ELF-1 (cell line): ENCODE measurements around the gene TRIM63.

ENCODE experiments used
- DNase-seq: peaks from one replicate; pipeline ENCODE4 v3.0.0-alpha.2; 2016; ENCODE audit warnings: low read depth, low spot score

TRIM63 gene

DNA sequence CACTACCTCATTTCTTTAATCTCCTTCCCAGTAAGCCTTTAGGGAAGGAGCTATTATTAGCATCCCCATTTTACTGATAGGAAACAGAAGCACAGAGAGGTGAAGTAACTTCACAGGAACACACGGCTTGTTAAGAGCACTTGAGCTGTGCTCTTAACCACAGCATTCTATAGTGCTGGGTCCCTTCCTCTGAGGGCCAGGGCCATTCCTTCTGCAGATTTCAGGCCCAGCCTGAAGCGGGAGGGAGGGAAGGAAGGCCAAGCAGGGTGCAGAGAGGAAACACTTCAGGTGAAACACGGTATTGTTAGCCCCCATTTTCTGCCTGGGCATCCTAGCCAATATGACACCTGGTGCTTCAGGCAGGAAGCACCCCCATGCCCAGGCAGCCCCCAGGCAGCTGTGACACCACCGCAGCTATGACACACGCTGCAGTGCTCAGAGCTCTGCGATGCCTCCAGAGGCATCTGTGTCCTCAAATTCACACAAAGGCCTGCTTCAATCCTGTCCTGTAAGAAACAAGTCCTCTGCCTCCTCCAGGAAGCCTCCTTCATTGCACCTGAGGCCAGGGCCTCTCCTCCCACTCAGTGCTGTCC is 50.4 kb downstream of the TRIM63 start:
- DNase-seq = no peak

DNA sequence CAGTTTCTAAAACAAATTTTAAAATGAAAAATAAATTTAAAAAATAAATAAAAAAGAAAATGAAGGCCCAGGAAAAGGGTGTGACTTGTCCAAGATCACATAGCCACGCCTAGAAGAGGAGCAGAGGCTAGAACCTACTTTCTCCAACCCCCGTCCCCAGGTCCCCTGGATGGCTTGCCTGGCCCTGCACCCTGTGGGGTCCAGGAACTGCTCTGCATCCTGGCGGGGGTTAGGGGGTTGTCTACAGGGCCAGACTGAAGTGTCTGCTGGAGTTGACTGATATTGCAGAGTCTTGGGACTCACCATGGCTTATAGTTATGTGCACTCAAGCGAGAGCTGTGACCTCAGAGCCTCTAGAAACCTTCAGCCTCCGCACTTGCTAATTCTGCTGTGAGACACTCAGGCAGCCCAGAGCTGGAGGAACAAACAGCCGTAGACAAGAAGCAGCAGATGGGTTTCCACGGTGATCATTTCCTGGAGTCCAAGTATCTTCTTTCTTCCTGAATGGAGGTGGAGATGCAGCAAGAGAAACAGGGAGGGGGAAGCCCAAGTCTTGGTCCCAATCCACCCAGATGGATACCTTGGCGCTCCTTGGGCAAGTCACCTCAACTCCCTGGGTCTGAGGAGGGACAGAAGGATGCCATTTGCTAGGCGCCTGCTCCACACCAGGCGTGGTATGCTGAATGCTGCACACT is 51.0 kb downstream of the TRIM63 start:
- no peak for DNase-seq

GRCh38 chr1:26015358-26015757 is 52.1 kb downstream of the TRIM63 start:
- no peak for DNase-seq

DNA sequence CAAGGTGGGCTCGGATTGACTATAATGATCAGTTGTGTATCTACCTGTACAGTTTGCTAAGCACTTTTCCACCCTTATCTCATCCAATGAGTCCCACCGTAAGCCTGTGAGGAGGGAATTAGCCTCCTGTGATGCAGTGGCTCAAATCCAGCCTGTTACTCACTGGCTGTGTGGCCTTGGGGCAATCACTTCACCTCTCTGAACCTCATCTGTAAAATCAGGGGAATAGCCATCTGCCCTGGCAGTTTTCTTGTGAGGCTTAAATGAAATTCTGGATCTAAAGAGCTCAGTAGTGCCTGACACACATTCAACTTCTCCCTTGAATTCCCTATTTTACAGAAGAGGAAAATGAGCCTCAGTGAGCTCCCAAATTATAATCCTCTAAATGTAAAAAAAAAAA is 53.3 kb downstream of the TRIM63 start:
- no peak for DNase-seq

DNA sequence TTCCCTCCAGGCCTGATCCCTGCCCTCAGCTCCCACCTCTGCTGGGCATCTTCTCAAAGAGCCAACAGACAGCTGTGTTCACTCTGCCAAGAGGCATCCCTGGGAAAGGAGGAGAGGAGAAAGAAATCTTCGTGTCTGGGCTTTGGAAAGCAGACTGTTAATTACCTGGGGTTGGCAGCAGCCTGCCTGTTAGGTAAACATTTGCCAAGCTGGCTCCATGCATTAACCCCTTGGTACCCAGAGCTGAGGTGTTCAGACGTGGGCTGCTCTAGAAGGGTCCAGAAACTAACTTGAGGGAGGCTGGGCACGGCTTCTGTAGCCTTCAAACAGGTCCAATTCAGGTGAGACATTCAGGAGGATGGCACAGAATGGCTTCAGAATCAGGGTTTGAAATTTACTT is 54.6 kb downstream of the TRIM63 start:
- DNase-seq = no peak

DNA sequence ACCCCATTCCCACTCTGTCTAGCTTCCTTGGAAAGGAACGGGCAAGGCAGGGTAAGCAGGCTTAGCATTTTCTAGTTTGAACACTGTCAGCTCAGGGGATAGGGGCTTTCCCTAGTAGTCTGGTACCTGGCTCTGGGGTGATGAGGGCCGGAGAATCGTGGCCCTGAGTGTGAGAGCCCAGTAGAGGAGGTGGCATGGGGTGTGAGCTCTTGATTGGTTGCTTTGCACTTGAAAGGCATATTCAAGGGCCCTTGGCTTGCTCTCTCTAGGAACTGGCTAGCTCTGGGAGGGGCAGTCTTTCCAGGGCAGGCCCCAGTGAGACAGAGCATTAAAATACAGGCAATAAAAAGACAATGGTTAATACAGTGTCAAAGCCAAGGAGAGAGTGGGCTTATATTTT is 56.6 kb downstream of the TRIM63 start:
- peak; percentile 54 for DNase-seq

DNA sequence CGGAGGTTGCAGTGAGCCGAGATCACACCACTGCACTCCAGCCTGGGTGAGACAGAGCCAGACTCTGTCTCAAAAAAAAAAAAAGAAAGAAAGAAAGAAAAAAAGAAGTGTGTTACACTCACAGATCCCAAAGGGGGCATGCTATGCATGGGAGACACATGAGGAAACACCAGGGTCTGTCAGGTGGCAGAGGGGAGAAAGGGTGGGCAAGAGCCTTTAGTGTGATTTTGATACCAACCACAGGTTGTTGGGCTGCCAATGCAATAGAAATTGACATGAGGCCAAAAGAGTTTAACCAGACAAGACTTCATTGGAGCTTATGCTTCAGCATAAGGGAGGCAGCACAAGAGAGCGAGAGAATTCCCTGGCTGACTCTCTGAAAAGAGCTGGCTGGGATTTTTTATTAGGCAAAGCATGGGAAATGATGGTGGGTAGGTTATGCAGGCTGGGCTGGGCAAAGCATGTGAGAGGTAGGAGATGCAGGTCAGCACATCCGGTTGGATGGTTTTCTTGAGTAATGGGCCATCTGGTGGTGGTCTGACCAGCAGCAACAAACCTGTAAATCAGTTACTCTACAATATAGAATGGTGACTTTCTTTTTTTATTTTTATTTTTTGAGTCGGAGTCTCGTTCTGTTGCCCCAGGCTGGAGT is 57.5 kb downstream of the TRIM63 start:
- DNase-seq = peak; percentile 78

GRCh38 chr1:26006710-26007109 is 60.7 kb downstream of the TRIM63 start:
- DNase-seq = no peak

DNA sequence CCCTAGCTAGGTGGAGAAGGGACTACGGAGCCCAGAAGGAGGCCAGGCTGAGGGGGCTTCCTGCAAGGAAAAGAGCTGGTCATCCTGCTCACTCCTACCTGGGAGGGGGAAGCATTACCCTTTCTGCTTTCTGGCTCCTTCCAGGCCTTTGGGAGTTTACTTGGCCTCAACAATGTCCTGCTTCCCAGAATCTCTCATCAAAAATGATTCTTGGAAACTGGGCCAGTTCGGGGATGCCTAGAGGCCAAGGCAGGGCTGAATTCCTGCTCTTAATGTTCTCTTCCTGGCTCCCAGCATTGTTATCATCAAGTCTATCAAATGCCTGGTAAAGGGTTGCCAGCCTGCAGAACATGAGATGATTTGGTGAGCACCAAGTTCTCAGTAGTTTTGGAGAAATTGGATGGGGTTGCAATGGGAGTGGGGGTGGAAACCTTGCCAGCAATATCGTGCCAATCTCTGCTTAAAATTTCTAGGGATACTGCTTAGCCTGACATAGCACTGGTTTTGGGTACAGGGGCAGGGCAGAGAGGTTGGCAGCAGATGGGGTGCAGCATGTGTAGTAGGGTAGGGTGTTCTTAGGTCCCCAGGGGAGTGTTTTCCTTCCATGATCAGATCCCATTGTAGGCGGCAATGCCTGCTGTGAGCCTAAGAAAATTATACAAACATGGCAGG is 61.9 kb downstream of the TRIM63 start:
- DNase-seq = no peak

DNA sequence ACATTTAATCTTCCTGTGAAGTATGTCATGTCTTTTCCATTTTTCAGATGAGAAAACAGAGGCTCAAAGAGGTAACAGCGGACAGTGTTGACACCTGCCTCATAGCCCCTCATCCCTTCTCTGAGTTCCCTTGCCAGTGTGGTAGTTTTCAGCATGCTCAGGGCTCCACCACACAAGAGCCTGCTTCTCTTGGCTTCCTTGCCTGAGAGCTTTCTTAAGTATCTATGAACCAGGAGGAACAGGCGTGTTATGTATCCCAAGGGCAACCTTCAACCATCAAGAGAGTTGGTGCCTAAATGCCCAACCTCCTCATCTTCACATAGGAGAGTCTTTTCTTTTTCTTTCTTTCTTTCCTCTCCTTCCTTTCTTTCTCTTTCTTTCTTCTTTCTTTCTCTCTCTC is 63.7 kb downstream of the TRIM63 start:
- no peak for DNase-seq

- DNase-seq = no peak
These were observed 64.2 kb downstream of the TRIM63 start for GRCh38 chr1:26003262-26003661.
